ENCODE measurements around the gene CAPS.

The CAPS gene

GRCh38 chr19:5922161-5922545 lies 8.1 kb downstream of the CAPS start (continued):
- TF ChIP-seq TSHZ2 (CRISPR knock-in tag; IDR thresholded peaks at IDR 0.05) = no peak
- no peak for TF ChIP-seq TOX (CRISPR knock-in tag; IDR thresholded peaks at IDR 0.05; ENCODE audit: borderline replicate concordance)

GRCh38 chr19:5923356-5923755 lies 9.3 kb downstream of the CAPS start:
- TF ChIP-seq SNAI2 (CRISPR knock-in tag; IDR thresholded peaks at IDR 0.05) (no peak), RARB (CRISPR knock-in tag; IDR thresholded peaks at IDR 0.05) (no peak), ZNF565 (CRISPR knock-in tag; conservative IDR thresholded peaks at IDR 0.05; ENCODE audit: low read depth) (no peak), OSR1 (CRISPR knock-in tag; IDR thresholded peaks at IDR 0.05) (no peak), POU6F1 (CRISPR knock-in tag; IDR thresholded peaks at IDR 0.05; ENCODE audit: borderline replicate concordance, low read depth) (no peak), BACH2 (CRISPR knock-in tag; IDR thresholded peaks at IDR 0.05; ENCODE audit: borderline replicate concordance) (no peak), ZC3H10 (CRISPR knock-in tag; IDR thresholded peaks at IDR 0.05) (no peak), CREB5 (CRISPR knock-in tag; IDR thresholded peaks at IDR 0.05; ENCODE audit: low read depth) (no peak), ESRRG (CRISPR knock-in tag; IDR thresholded peaks at IDR 0.05) (no peak), ZNF8 (CRISPR knock-in tag; IDR thresholded peaks at IDR 0.05) (no peak), ISL1 (CRISPR knock-in tag; IDR thresholded peaks at IDR 0.05) (no peak), ZNF70 (CRISPR knock-in tag; IDR thresholded peaks at IDR 0.05) (no peak), ZFP30 (CRISPR knock-in tag; IDR thresholded peaks at IDR 0.05) (no peak), PPARA (CRISPR knock-in tag; IDR thresholded peaks at IDR 0.05; ENCODE audit: borderline replicate concordance) (no peak), TCF4 (CRISPR knock-in tag; IDR thresholded peaks at IDR 0.05; ENCODE audit: borderline replicate concordance) (no peak), CSRNP3 (CRISPR knock-in tag; IDR thresholded peaks at IDR 0.05) (no peak), TSHZ2 (CRISPR knock-in tag; IDR thresholded peaks at IDR 0.05) (no peak)
- no peak for ATAC-seq

- TF ChIP-seq ZFP30 (CRISPR knock-in tag; IDR thresholded peaks at IDR 0.05) = no peak
- no peak for TF ChIP-seq RARB (CRISPR knock-in tag; IDR thresholded peaks at IDR 0.05)
- TF ChIP-seq TOX (CRISPR knock-in tag; IDR thresholded peaks at IDR 0.05; ENCODE audit: borderline replicate concordance) = no peak
- no peak for TF ChIP-seq PPARA (CRISPR knock-in tag; IDR thresholded peaks at IDR 0.05; ENCODE audit: borderline replicate concordance)
- TF ChIP-seq PATZ1 (CRISPR knock-in tag; IDR thresholded peaks at IDR 0.05; ENCODE audit: borderline replicate concordance) = no peak
- TF ChIP-seq TCF4 (CRISPR knock-in tag; IDR thresholded peaks at IDR 0.05; ENCODE audit: borderline replicate concordance) = no peak
- no peak for TF ChIP-seq CSDC2 (CRISPR knock-in tag; IDR thresholded peaks at IDR 0.05)
- TF ChIP-seq ZNF565 (CRISPR knock-in tag; conservative IDR thresholded peaks at IDR 0.05; ENCODE audit: low read depth) = no peak
- no peak for TF ChIP-seq ZNF70 (CRISPR knock-in tag; IDR thresholded peaks at IDR 0.05)
- no peak for TF ChIP-seq ZNF8 (CRISPR knock-in tag; IDR thresholded peaks at IDR 0.05)
- TF ChIP-seq OSR1 (CRISPR knock-in tag; IDR thresholded peaks at IDR 0.05) = no peak
- no peak for TF ChIP-seq ZC3H10 (CRISPR knock-in tag; IDR thresholded peaks at IDR 0.05)
- TF ChIP-seq ZFP3 (CRISPR knock-in tag; IDR thresholded peaks at IDR 0.05) = no peak
- ATAC-seq = no peak
Measured at GRCh38 chr19:5925830-5926427, 11.9 kb downstream of the CAPS start.
